NCI-H345 treated with DMSO at 0.1 percent for 48 hours (cell line): ENCODE results near the gene PKD2L1.
"Not testable (repeated sequence)": the region's sequence is repeated elsewhere in the genome, so short reads cannot be mapped to it uniquely, and the experiment has no call there.

Source experiments
- DNase-seq: peaks from one replicate; lab custom pipeline; 2025; ENCODE audit not compliant: unreplicated experiment; lab: John Stamatoyannopoulos, UW

Gene PKD2L1

GRCh38 chr10:100334762-100335161 is 4.7 kb upstream of the PKD2L1 start:
- DNase-seq = no peak

GRCh38 chr10:100333661-100334440 is 3.8 kb upstream of the PKD2L1 start:
- DNase-seq = no peak

GRCh38 chr10:100333106-100333505 is 3.1 kb upstream of the PKD2L1 start:
- no peak for DNase-seq

- no peak for DNase-seq
These were observed 1.8 kb downstream of the PKD2L1 start for GRCh38 chr10:100328198-100328597.

- no peak for DNase-seq
These were observed 2.4 kb downstream of the PKD2L1 start for GRCh38 chr10:100327718-100328009.

GRCh38 chr10:100327007-100327717 is 2.9 kb downstream of the PKD2L1 start:
- no peak for DNase-seq

- no peak for DNase-seq
These were observed 4.9 kb downstream of the PKD2L1 start for GRCh38 chr10:100325158-100325557.

- DNase-seq = peak; percentile 18
These were observed 10.2 kb downstream of the PKD2L1 start for GRCh38 chr10:100319707-100320402.

- DNase-seq = no peak
These were observed 11.8 kb downstream of the PKD2L1 start for GRCh38 chr10:100318207-100318606.

GRCh38 chr10:100315615-100316014 is 14.4 kb downstream of the PKD2L1 start:
- no peak for DNase-seq

GRCh38 chr10:100311298-100311697 is 18.7 kb downstream of the PKD2L1 start:
- no peak for DNase-seq

GRCh38 chr10:100307684-100308083 is 22.3 kb downstream of the PKD2L1 start:
- DNase-seq = no peak

- DNase-seq = no peak
These were observed 23.2 kb downstream of the PKD2L1 start for GRCh38 chr10:100306861-100307260.

- no peak for DNase-seq
These were observed 25.6 kb downstream of the PKD2L1 start for GRCh38 chr10:100304414-100304813.

GRCh38 chr10:100303724-100304319 is 26.2 kb downstream of the PKD2L1 start:
- DNase-seq = peak; percentile 8

- not testable (repeated sequence) for DNase-seq
These were observed 28.9 kb downstream of the PKD2L1 start for GRCh38 chr10:100301123-100301522.

- no peak for DNase-seq
These were observed 32.8 kb downstream of the PKD2L1 start for GRCh38 chr10:100297242-100297641.

- DNase-seq = no peak
These were observed 37.0 kb downstream of the PKD2L1 start for GRCh38 chr10:100293066-100293465.

GRCh38 chr10:100292300-100292699 is 37.7 kb downstream of the PKD2L1 start:
- not testable (repeated sequence) for DNase-seq

GRCh38 chr10:100291356-100291755 is 38.7 kb downstream of the PKD2L1 start:
- no peak for DNase-seq

GRCh38 chr10:100289641-100290040 is 40.4 kb downstream of the PKD2L1 start:
- DNase-seq = no peak

- DNase-seq = no peak
These were observed 41.8 kb downstream of the PKD2L1 start for GRCh38 chr10:100288196-100288595.
